Stimulated activated naive CD8-positive, alpha-beta T cell treated with anti-CD3 and anti-CD28 coated beads, Interleukin-15, amount 100 ng/mL, for 72 hours (primary cell): ENCODE measurements around the gene ATP6V0B.

Source experiments
- ATAC-seq: fragments of 150-1000 bp; cut with Tn5 transposase; 2 replicates; pipeline ENCODE4 v1.10.0; 2021; ENCODE audit warnings: mild to moderate bottlenecking, moderate library complexity
- DNase-seq, 2 donors: peaks; one replicate each; pipeline ENCODE4 v3.0.0; 2021 to 2022
- H3K27ac Mint-ChIP-seq, 2 donors: one replicate each; pipeline ENCODE4 v1.8.0; 2022; ENCODE audit warnings: mild to moderate bottlenecking in 2 of 2, mixed read lengths in 2 of 2, moderate library complexity in 2 of 2
- H3K27me3 Mint-ChIP-seq: one replicate; pipeline ENCODE4 v1.8.0; 2022; ENCODE audit warnings: mixed read lengths
- H3K4me1 Mint-ChIP-seq: one replicate; pipeline ENCODE4 v1.8.0; 2022; ENCODE audit warnings: mild to moderate bottlenecking, mixed read lengths
- H3K4me3 Mint-ChIP-seq, 2 donors: one replicate each; pipeline ENCODE4 v1.8.0; 2022; ENCODE audit warnings: mild to moderate bottlenecking in 2 of 2, mixed read lengths in 2 of 2, moderate library complexity in 1 of 2
- H3K9me3 Mint-ChIP-seq, 2 donors: one replicate each; pipeline ENCODE4 v1.8.0; 2022; ENCODE audit warnings: mixed read lengths in 2 of 2

The ATP6V0B gene

DNA sequence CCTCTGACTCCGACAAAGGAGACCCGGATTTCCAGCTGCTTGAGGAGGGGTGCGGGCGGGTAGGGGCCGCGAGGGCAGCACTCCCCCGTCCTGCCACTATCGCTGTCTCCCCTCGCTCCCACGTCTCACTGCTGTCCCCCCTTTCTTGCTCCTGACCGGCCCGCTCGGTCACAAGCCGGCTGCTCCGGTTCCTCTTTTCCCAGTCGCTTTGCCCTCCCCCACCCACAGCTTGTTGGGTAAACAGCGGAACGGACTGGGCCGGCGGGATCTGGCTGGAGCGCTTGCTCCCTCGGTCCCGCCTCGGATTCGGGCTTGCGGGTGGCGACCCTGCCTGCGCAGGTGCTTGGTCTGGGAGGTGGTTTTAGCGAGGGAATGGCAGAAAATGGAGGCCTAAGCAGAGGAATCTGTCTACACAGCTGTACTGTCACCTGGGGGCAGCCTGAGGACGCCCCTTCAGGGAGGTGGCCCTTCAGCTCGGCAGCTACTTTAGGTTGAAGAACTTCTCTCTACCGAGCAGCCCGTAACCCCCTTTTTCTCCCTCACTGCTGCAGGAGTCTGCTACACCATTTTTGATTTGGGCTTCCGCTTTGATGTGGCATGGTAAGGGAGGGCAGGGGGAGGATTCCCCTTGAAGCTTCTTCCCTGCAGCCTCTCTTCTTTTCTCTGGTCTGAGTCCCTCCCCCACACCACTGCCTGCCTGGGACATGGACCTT, 645 bp downstream of the ATP6V0B start:
- ATAC-seq (peak; percentile 1), DNase-seq (peak in 1 of 2 donors; percentile 29)
- peaks cover 70% of the 10 kb centered on the region for H3K4me1 Mint-ChIP-seq
- no peaks in the 10 kb centered on the region for H3K27me3 Mint-ChIP-seq
- peak overlapping the region; percentile 94 to 95 for H3K4me3 Mint-ChIP-seq
- no peaks in the 10 kb centered on the region for H3K9me3 Mint-ChIP-seq
- H3K27ac Mint-ChIP-seq: peak overlapping the region; percentile 66 to 83

DNA sequence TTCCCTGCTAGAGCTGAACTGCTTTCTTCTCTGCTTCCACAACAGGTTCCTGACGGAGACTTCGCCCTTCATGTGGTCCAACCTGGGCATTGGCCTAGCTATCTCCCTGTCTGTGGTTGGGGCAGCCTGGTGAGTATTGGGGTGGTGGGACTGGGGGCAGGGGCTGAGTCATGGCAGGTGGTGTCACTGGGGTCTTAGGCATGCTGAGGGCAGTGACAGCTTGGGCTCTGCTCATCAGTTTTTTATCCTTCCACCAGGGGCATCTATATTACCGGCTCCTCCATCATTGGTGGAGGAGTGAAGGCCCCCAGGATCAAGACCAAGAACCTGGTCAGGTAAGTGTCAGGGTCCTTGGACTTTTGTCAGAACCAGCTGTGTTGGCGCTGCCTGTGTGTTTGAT, 1.3 kb downstream of the ATP6V0B start:
- Mint-ChIP-seq H3K9me3 (no peaks in the 10 kb centered on the region), H3K4me1 (peaks cover 70% of the 10 kb centered on the region), H3K27me3 (no peaks in the 10 kb centered on the region), H3K27ac (no peak overlapping the region), H3K4me3 (peak overlapping the region; percentile 94 to 95)
- no peak for DNase-seq
- no peak for ATAC-seq

DNA sequence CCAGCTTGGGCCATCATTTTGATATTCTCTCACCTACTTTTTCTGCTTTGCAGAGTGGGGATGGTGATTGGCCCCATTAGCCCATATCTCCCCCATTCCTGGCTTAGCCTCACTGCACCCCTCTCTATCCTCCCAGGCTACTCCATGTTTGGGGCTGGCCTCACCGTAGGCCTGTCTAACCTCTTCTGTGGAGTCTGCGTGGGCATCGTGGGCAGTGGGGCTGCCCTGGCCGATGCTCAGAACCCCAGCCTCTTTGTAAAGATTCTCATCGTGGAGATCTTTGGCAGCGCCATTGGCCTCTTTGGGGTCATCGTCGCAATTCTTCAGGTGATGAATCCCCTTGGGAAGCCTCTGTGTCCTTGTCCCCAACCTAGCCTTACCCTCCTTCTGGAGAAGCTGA, 2.1 kb downstream of the ATP6V0B start:
- DNase-seq (no peak), ATAC-seq (no peak)
- Mint-ChIP-seq H3K4me3 (peak overlapping the region; percentile 2 to 95), H3K27me3 (no peaks in the 10 kb centered on the region), H3K4me1 (peaks cover 65% of the 10 kb centered on the region), H3K27ac (no peak overlapping the region), H3K9me3 (no peaks in the 10 kb centered on the region)

DNA sequence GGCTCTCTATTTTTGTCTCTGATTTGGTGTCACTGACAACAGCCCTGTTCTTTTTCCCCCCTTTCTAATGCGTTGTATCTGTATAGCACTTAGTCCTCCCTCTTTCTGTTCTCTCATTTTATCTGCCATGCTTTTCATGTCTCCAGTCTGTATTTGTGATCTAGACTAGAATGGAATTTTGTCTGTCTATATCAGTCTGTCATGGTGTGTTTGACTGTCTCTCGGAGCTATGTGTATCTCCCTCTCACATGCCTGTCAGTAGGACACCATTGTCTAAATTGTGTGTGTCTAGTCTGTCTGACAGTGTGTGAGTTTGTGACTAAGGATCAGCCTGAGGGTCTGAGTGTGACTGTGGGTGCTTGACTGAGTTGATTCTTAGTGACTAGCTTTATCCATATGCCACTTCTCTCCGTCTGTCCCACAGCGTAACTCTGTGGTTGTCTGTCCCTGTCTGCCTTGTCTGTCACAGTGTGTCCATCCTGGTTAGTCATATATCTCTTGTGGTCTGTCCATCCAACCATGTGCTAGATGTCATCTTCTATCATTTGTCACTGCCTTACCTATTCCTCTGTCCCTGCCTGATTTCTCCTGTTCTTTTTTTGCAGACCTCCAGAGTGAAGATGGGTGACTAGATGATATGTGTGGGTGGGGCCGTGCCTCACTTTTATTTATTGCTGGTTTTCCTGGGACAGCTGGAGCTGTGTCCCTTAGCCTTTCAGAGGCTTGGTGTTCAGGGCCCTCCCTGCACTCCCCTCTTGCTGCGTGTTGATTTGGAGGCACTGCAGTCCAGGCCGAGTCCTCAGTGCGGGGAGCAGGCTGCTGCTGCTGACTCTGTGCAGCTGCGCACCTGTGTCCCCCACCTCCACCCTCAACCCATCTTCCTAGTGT, 2.9 kb downstream of the ATP6V0B start:
- Mint-ChIP-seq H3K27me3 (no peaks in the 10 kb centered on the region), H3K4me3 (peak overlapping the region; percentile 41 to 75), H3K27ac (peak overlapping the region in 1 of 2 donors; percentile 35), H3K9me3 (no peaks in the 10 kb centered on the region), H3K4me1 (peaks cover 61% of the 10 kb centered on the region)
- DNase-seq (no peak), ATAC-seq (no peak)

GRCh38 chr1:43978264-43978550, 3.4 kb downstream of the ATP6V0B start:
- peak overlapping the region; percentile 41 to 75 for H3K4me3 Mint-ChIP-seq
- no peak overlapping the region for H3K27ac Mint-ChIP-seq
- no peaks in the 10 kb centered on the region for H3K9me3 Mint-ChIP-seq
- DNase-seq (no peak), ATAC-seq (no peak)
- H3K27me3 Mint-ChIP-seq: no peaks in the 10 kb centered on the region
- peaks cover 59% of the 10 kb centered on the region for H3K4me1 Mint-ChIP-seq

DNA sequence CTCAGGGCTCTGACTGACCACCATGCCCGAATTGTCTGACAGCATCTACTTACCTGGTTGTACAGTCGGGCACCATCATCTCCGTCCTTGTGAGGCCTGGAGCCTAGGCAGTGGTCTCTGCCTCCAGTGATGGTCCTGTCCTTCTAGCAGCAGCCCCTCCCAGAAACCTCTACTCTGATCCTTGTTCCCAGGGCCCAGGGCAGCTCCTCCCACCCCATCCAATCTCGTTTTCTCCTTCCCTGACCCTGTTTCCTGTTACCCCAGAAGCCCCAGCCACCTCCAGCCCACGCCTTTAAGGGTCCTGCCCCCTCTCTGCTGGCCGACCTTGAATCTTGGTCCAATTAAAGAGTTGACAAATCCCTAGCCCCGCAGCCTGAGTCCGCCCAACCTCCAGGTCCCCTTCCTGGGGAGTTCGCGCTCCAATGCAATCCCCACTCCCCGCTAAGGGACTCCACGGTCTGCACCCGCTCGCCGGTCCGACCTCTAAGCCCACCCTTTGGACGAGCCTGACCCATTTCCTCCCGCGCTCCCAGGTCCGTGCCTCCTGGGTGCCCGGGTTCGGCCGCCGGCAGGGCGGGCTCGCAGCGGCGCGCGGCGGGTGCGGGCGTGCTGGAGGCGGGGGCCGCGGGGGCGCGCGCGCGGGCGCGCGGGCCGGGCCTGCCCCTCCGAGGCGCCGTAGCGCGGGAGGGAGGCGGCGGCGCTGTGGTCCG, 3.9 kb downstream of the ATP6V0B start, which contains the start of gene B4GALT2:
Gene B4GALT2, plus strand, starts transcription at position 660 of the 710 bp plus-strand sequence. CDS start 1,951 bp downstream, outside the sequence.
- H3K9me3 Mint-ChIP-seq: no peaks in the 10 kb centered on the region
- DNase-seq (peak; percentile 33 to 36), ATAC-seq (peak; percentile 24)
- H3K27me3 Mint-ChIP-seq: no peaks in the 10 kb centered on the region
- H3K4me1 Mint-ChIP-seq: peaks cover 54% of the 10 kb centered on the region
- peak within 1 kb of the TSS; percentile 84 to 89 for H3K4me3 Mint-ChIP-seq
- H3K27ac Mint-ChIP-seq: peak within 1 kb of the TSS; percentile 55 to 89

GRCh38 chr1:43979261-43979527, 4.4 kb downstream of the ATP6V0B start:
- H3K4me1 Mint-ChIP-seq: peaks cover 49% of the 10 kb centered on the region

DNA sequence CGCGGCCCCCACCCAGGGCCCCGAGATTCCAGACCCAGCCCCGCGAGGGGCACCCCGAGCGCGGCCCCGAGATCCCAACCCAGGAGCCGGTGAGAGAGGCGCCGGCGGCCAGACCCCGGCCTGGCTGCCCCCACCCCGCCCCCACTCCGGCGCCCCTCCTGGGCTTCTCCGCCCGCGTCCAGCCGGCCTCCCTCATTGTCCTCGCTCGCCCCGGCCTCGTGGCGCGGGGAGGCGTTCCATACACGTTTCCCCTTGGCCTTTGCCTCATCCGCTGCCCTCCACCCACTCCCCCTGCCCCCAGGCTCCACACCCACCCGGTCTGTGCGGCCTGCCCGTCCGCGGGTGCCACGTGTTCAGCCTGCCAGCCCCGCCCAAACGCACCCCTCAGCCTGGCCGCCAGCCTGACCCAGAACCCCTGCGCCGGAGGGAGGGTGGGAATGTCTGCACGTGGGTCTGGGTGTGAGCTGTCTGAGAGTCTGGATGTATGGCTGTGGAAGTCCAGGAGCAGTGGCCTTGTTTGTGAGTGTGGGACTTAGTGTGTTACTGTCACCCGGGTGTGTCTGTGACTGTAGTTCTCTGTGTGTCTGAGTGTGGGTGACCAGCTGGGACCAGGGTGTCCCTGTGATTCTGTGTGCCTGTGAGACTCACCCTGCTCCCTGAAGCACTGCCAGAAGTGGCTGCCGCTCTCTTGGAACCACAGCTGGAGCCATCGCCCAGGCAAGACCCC, 4.9 kb downstream of the ATP6V0B start:
- no peaks in the 10 kb centered on the region for H3K9me3 Mint-ChIP-seq
- ATAC-seq: peak; percentile 24
- peak; percentile 26 to 37 for DNase-seq
- no peaks in the 10 kb centered on the region for H3K27me3 Mint-ChIP-seq
- peak overlapping the region; percentile 50 to 89 for H3K27ac Mint-ChIP-seq
- peaks cover 46% of the 10 kb centered on the region for H3K4me1 Mint-ChIP-seq
- peak overlapping the region; percentile 84 to 89 for H3K4me3 Mint-ChIP-seq

More at GRCh38 chr1:43979261-43979527, 4.4 kb downstream of the ATP6V0B start:
- ATAC-seq: no peak
- H3K27ac Mint-ChIP-seq: no peak overlapping the region
- no peak for DNase-seq
- no peak overlapping the region for H3K4me3 Mint-ChIP-seq
- no peaks in the 10 kb centered on the region for H3K9me3 Mint-ChIP-seq
- no peaks in the 10 kb centered on the region for H3K27me3 Mint-ChIP-seq

DNA sequence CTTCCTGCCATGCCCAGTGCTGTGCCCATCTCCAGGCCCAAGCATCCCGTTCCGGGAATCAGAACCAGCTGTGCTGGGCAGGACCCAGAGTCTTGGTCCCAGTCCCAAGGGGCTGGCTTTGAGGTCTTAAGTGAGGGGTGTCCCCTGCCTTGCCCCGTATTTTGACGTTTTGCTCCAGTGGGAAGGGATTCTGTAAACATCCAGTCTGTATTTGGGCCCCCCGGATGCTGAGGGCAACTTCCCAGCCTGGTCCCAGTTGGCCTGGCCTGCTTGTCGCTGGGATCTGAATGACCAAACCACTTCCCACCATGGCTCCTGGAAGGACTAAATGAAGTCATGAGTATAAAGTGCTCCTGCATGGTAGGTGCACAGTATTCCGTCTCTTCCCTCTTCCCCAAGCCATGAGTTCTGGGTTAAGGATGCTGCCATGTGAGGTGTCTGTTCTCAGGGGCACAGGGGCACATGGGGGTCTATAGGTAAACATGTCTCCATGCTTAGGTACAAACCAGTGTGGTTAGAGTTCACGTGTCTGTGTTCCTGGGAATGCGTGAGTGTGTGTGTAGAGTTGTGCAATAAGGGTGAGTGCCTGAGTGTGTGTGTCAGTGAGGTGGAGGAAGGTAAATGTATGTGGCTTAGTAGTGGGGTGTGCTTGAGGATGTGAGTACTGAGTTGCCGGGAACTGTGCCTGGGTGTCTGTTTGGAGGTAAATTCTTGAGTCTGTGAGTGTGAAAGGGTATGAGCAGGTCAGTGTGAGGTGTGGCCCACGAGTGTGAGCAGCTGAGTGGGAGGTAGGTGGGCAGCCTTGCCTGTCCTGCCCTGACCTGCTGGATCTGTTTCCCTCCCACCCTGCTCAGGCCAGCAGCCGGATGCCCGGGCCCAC, 5.7 kb downstream of the ATP6V0B start:
- Mint-ChIP-seq H3K9me3 (no peaks in the 10 kb centered on the region), H3K4me3 (peak overlapping the region; percentile 84 to 89), H3K4me1 (peaks cover 46% of the 10 kb centered on the region), H3K27ac (peak overlapping the region in 1 of 2 donors; percentile 50), H3K27me3 (no peaks in the 10 kb centered on the region)
- no peak for DNase-seq
- no peak for ATAC-seq

GRCh38 chr1:43981135-43981491, 6.4 kb downstream of the ATP6V0B start:
- peaks cover 40% of the 10 kb centered on the region for H3K4me1 Mint-ChIP-seq
- no peaks in the 10 kb centered on the region for H3K9me3 Mint-ChIP-seq
- DNase-seq (no peak), ATAC-seq (no peak)
- H3K4me3 Mint-ChIP-seq: no peak overlapping the region
- no peak overlapping the region for H3K27ac Mint-ChIP-seq
- H3K27me3 Mint-ChIP-seq: no peaks in the 10 kb centered on the region

GRCh38 chr1:43981636-43982035, 6.9 kb downstream of the ATP6V0B start:
- Mint-ChIP-seq H3K27ac (no peak overlapping the region), H3K27me3 (no peaks in the 10 kb centered on the region), H3K9me3 (no peaks in the 10 kb centered on the region), H3K4me1 (peaks cover 35% of the 10 kb centered on the region), H3K4me3 (no peak overlapping the region)
- DNase-seq (no peak), ATAC-seq (no peak)

GRCh38 chr1:43982241-43982640, 7.5 kb downstream of the ATP6V0B start:
- H3K4me1 Mint-ChIP-seq: peaks cover 29% of the 10 kb centered on the region
- H3K4me3 Mint-ChIP-seq: no peak overlapping the region
- H3K27me3 Mint-ChIP-seq: no peaks in the 10 kb centered on the region
- H3K9me3 Mint-ChIP-seq: no peaks in the 10 kb centered on the region
- DNase-seq (no peak), ATAC-seq (no peak)
- H3K27ac Mint-ChIP-seq: no peak overlapping the region

DNA sequence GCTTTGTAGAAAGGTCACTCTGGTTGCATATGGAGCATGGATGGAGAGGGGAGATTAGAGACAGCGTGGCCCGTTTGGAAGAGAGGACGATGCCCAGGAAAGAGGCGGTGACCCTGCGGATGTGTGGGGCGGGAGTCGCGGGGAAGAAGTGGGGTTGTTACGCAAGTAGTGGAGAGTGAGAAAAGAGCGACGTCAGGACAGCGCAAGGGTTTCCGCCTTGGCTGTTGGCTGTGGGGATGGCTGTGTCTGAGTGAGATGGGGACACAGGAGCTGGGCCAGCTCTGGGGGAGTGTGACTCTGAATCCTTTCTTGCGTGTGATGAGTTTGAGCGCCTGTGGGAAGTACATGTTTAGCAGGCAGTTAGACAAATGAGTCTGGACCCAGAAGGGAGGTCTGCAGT, 8.0 kb downstream of the ATP6V0B start:
- Mint-ChIP-seq H3K4me1 (peaks cover 23% of the 10 kb centered on the region), H3K27me3 (no peaks in the 10 kb centered on the region), H3K9me3 (no peaks in the 10 kb centered on the region), H3K4me3 (no peak overlapping the region), H3K27ac (peak overlapping the region in 1 of 2 donors; percentile 7)
- DNase-seq (no peak), ATAC-seq (no peak)

DNA sequence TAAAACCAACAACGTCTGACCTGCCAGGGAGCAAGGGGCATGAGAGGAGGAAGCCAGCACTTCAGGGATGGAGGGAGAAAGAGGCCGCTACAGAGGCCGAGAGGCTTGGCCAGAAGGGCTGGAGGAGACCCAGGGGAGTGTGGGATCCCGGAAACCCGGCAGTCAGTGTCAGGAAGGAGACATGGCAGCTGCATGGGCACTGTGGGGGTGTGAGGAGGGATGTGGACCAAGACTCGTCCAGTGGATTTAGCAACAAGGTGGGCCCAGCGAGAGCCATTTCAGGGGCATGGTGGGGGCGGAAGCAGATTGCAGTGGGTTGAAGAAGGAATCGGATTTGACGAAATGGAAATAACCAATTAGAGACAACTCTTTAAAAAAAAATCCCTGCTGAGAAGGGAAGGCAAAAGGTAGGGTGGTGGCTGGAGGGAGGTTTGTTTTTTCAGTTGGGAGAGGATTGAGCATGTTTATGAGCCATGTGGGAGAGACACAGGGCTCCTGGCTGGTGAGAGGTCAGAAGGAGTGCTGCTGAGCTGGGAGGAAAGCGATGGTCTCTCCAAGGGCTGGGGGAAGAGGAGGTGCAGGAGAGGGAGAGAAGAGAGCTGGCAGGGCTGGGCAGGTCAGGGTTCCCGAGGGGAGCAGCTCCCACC, 8.6 kb downstream of the ATP6V0B start:
- ATAC-seq (no peak), DNase-seq (no peak)
- H3K4me1 Mint-ChIP-seq: peaks cover 18% of the 10 kb centered on the region
- H3K9me3 Mint-ChIP-seq: no peaks in the 10 kb centered on the region
- no peak overlapping the region for H3K4me3 Mint-ChIP-seq
- no peaks in the 10 kb centered on the region for H3K27me3 Mint-ChIP-seq
- peak overlapping the region in 1 of 2 donors; percentile 7 for H3K27ac Mint-ChIP-seq
